ENCODE data around the gene RAB11FIP3. TPM values are rescaled to one million over a fixed set of nuclear protein-coding genes. Genes with fewer than 3 reads are reported as not detected.

Gene RAB11FIP3
- total RNA-seq, 1 experiment from 2014 or later, result 12.8 TPM

DNA sequence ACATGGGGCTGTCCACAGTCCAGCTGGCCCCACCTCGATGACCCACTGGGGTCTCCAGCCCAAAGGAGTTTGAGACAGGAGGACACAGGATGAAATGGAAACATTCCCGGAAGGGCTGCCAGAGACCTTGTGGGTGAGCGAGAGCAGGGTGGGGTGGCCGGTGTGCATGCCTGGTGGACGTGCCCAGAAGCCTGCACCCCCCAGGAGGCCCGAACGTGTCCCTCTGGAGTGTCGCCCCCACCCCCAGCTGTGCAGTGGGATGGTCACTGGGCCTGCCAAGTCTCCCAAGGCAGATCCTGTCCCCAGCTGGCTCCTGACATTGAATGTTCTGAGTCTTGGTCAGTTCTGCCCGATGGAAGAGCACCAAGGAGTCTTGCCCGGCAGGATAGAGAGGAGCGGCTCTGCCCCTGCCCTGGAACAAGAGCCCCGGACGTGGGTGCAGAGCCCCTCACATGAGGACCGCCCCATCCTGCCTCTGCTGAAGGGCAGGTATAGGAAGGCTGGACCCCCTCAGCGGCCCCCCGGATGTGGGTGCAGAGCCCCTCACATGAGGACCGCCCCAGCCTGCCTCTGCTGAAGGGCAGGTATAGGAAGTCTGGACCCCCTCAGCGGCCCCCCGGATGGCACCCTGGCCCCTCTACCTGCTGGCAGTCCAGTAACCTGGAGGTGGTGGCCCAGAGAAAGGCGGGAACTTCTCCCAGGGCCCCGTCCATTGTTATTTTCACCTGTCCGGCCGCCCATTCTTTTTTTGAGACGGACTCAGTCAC lies 99.0 kb downstream of the RAB11FIP3 start (continued):
- TF ChIP-seq ZFX (IDR thresholded peaks at IDR 0.05) (no peak), POLR2A (IDR thresholded peaks at IDR 0.05; ENCODE audit: borderline replicate concordance, extremely low read depth, insufficient read depth, insufficient read length) (no peak), JUND (IDR thresholded peaks at IDR 0.05) (no peak), ELF1 (IDR thresholded peaks at IDR 0.05; ENCODE audit: borderline replicate concordance, low read depth) (no peak), EZH2 (IDR thresholded peaks at IDR 0.05) (no peak), FOSL1 (IDR thresholded peaks at IDR 0.05; ENCODE audit: low read depth) (no peak)
- TF ChIP-seq, protein P1, sequence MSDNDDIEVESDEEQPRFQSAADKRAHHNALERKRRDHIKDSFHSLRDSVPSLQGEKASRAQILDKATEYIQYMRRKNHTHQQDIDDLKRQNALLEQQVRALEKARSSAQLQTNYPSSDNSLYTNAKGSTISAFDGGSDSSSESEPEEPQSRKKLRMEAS (IDR thresholded peaks at IDR 0.05), result no peak

DNA sequence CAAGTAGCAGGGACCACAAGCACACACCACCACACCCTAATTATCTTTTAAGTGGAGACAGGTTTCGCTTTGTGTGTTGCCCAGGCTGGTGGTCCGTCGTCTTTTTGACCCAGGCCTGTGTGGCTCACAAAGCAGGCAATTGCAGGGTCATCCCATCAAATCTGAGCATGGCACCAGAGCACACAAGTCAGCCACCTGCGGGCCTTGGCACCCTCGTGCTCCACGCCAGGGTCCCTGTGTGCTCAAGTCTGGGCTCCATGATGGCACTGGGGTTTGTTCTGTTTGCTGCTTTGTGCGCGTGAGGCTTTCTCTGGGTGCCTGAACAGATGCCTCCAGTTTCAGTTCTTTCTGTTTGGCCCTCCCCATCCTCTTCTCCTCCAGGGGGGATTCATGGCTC lies 99.7 kb downstream of the RAB11FIP3 start:
- H4K20me1 ChIP-seq (ENCODE audit: insufficient read depth), result no peaks in the 10 kb centered on the region
- peak overlapping the region; percentile 91 for H3K27ac ChIP-seq (ENCODE audit: low read depth, low read length)
- H3K4me3 ChIP-seq (replicated peaks in 1 of 2; ENCODE audit: low read depth in 1 of 2, low read length in 2 of 2), result peak overlapping the region in 1 of 2 experiments; percentile 69; a peak in 1 of 4 replicates
- POLR2A ChIA-PET, result no interaction called here
- H3K9me3 ChIP-seq (ENCODE audit: control insufficient read depth in 1 of 2, insufficient read depth in 1 of 2, low read depth in 1 of 2, low read length in 2 of 2), result no peaks in the 10 kb centered on the region
- H3K36me3 ChIP-seq (ENCODE audit: control insufficient read depth in 1 of 2, insufficient read depth in 2 of 2, low read length in 2 of 2), result peaks cover 0 to 4% of the 10 kb centered on the region in 2 experiments; a peak in 1 of 4 replicates
- CTCF ChIA-PET, result no interaction called here
- no peak for ATAC-seq
- BruUV-seq (replicated peaks), result no TSS peak
- TF ChIP-seq SRF (IDR thresholded peaks at IDR 0.05; ENCODE audit: low read depth) (no peak), JUND (IDR thresholded peaks at IDR 0.05) (no peak), TCF7L2 (IDR thresholded peaks at IDR 0.05; ENCODE audit: borderline replicate concordance, extremely low read depth, insufficient read depth, insufficient read length) (no peak), FOSL1 (IDR thresholded peaks at IDR 0.05; ENCODE audit: low read depth) (no peak), POLR2AphosphoS5 (IDR thresholded peaks at IDR 0.05; ENCODE audit: low read depth, low read length) (no peak), ELF1 (IDR thresholded peaks at IDR 0.05; ENCODE audit: borderline replicate concordance, low read depth) (no peak), SP1 (IDR thresholded peaks at IDR 0.05; ENCODE audit: low read depth) (no peak), POLR2A (IDR thresholded peaks at IDR 0.05; ENCODE audit: borderline replicate concordance, extremely low read depth, insufficient read depth, insufficient read length) (no peak), EZH2phosphoT487 (IDR thresholded peaks at IDR 0.05; ENCODE audit: borderline replicate concordance) (no peak), ZNF274 (IDR thresholded peaks at IDR 0.05; ENCODE audit: low read depth, low read length) (no peak), EGR1 (IDR thresholded peaks at IDR 0.05; ENCODE audit: low read depth) (no peak)
- TF ChIP-seq, protein P2, sequence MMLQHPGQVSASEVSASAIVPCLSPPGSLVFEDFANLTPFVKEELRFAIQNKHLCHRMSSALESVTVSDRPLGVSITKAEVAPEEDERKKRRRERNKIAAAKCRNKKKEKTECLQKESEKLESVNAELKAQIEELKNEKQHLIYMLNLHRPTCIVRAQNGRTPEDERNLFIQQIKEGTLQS (IDR thresholded peaks at IDR 0.05), result no peak
- TF ChIP-seq, protein P3, sequence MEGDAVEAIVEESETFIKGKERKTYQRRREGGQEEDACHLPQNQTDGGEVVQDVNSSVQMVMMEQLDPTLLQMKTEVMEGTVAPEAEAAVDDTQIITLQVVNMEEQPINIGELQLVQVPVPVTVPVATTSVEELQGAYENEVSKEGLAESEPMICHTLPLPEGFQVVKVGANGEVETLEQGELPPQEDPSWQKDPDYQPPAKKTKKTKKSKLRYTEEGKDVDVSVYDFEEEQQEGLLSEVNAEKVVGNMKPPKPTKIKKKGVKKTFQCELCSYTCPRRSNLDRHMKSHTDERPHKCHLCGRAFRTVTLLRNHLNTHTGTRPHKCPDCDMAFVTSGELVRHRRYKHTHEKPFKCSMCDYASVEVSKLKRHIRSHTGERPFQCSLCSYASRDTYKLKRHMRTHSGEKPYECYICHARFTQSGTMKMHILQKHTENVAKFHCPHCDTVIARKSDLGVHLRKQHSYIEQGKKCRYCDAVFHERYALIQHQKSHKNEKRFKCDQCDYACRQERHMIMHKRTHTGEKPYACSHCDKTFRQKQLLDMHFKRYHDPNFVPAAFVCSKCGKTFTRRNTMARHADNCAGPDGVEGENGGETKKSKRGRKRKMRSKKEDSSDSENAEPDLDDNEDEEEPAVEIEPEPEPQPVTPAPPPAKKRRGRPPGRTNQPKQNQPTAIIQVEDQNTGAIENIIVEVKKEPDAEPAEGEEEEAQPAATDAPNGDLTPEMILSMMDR (IDR thresholded peaks at IDR 0.05 in 2 of 3, conservative IDR thresholded peaks at IDR 0.05 in 1 of 3; ENCODE audit: borderline replicate concordance in 1 of 3, insufficient read depth in 1 of 3, low read depth in 2 of 3, low read length in 2 of 3), result no peak
- TF ChIP-seq, protein P4, sequence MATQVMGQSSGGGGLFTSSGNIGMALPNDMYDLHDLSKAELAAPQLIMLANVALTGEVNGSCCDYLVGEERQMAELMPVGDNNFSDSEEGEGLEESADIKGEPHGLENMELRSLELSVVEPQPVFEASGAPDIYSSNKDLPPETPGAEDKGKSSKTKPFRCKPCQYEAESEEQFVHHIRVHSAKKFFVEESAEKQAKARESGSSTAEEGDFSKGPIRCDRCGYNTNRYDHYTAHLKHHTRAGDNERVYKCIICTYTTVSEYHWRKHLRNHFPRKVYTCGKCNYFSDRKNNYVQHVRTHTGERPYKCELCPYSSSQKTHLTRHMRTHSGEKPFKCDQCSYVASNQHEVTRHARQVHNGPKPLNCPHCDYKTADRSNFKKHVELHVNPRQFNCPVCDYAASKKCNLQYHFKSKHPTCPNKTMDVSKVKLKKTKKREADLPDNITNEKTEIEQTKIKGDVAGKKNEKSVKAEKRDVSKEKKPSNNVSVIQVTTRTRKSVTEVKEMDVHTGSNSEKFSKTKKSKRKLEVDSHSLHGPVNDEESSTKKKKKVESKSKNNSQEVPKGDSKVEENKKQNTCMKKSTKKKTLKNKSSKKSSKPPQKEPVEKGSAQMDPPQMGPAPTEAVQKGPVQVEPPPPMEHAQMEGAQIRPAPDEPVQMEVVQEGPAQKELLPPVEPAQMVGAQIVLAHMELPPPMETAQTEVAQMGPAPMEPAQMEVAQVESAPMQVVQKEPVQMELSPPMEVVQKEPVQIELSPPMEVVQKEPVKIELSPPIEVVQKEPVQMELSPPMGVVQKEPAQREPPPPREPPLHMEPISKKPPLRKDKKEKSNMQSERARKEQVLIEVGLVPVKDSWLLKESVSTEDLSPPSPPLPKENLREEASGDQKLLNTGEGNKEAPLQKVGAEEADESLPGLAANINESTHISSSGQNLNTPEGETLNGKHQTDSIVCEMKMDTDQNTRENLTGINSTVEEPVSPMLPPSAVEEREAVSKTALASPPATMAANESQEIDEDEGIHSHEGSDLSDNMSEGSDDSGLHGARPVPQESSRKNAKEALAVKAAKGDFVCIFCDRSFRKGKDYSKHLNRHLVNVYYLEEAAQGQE (IDR thresholded peaks at IDR 0.05; ENCODE audit: low read depth), result no peak
- no peaks in the 10 kb centered on the region for H3K9me2 ChIP-seq (ENCODE audit: insufficient read depth)
- no peaks in the 10 kb centered on the region for H3K27me3 ChIP-seq (ENCODE audit: insufficient read depth, low read length)
- DNase-seq (ENCODE audit: low read depth, low spot score), result no peak
- intact Hi-C loops (cut with micrococcal nuclease), result no loop called here
- no peak overlapping the region for H2AFZ ChIP-seq (ENCODE audit: low read depth, low read length, poor library complexity, severe bottlenecking)
- peaks cover 14 to 32% of the 10 kb centered on the region in 2 experiments for H3K4me1 ChIP-seq (ENCODE audit: control insufficient read depth in 1 of 2, insufficient read depth in 2 of 2, low read length in 2 of 2)
- H3K79me2 ChIP-seq (ENCODE audit: insufficient read depth, low read length), result peaks cover 34% of the 10 kb centered on the region
- RAD21 ChIA-PET (ENCODE audit: low non-redundant PET in 1 of 2, low total read pairs in 2 of 2, uncharacterized antibody in 2 of 2, unreplicated experiment in 2 of 2), result no interaction called here
- peak overlapping the region; percentile 81 for H3K4me2 ChIP-seq (ENCODE audit: low read length)
- peak overlapping the region; percentile 90 for H3K9ac ChIP-seq (ENCODE audit: low read length)
